Hematopoietic multipotent progenitor cell treated with erythropoietin and hydrocortisone succinate and interleukin-3 and kit ligand, for 4 days (in vitro differentiated cells): Measurements from ENCODE around the gene RNF223.
A peak's percentile ranks its signal among the peaks of the same experiment; 100 is the strongest.
"Not testable (repeated sequence)": the region's sequence is repeated elsewhere in the genome, so short reads cannot be mapped to it uniquely, and the experiment has no call there.

Source experiments
- DNase-seq: peaks from one replicate; pipeline ENCODE4 v3.0.0-alpha.2; 2015

The RNF223 gene

DNA sequence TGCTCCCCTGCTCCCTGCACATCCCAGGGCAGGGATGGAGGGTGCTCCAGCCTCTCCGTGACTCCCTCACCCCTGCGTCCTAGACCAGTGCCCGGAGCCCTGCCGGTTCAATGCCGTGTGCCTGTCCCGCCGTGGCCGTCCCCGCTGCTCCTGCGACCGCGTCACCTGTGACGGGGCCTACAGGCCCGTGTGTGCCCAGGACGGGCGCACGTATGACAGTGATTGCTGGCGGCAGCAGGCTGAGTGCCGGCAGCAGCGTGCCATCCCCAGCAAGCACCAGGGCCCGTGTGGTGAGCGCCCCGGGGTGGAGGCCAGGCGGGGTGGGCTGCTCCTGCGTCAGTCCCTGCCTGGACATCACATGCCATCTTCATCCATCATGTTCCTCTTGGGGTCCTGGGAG is 32.2 kb downstream of the RNF223 start:
- DNase-seq: no peak

DNA sequence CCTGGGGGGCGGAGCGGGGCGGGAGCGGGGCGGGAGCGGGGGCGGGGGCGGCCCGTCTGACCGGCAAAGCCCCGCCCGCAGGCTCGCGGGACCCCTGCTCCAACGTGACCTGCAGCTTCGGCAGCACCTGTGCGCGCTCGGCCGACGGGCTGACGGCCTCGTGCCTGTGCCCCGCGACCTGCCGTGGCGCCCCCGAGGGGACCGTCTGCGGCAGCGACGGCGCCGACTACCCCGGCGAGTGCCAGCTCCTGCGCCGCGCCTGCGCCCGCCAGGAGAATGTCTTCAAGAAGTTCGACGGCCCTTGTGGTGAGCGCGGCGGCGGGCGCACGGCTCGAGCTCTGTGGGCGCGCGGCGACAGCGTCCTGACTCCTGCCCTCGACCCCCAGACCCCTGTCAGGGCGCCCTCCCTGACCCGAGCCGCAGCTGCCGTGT is 33.0 kb downstream of the RNF223 start:
- DNase-seq: no peak

DNA sequence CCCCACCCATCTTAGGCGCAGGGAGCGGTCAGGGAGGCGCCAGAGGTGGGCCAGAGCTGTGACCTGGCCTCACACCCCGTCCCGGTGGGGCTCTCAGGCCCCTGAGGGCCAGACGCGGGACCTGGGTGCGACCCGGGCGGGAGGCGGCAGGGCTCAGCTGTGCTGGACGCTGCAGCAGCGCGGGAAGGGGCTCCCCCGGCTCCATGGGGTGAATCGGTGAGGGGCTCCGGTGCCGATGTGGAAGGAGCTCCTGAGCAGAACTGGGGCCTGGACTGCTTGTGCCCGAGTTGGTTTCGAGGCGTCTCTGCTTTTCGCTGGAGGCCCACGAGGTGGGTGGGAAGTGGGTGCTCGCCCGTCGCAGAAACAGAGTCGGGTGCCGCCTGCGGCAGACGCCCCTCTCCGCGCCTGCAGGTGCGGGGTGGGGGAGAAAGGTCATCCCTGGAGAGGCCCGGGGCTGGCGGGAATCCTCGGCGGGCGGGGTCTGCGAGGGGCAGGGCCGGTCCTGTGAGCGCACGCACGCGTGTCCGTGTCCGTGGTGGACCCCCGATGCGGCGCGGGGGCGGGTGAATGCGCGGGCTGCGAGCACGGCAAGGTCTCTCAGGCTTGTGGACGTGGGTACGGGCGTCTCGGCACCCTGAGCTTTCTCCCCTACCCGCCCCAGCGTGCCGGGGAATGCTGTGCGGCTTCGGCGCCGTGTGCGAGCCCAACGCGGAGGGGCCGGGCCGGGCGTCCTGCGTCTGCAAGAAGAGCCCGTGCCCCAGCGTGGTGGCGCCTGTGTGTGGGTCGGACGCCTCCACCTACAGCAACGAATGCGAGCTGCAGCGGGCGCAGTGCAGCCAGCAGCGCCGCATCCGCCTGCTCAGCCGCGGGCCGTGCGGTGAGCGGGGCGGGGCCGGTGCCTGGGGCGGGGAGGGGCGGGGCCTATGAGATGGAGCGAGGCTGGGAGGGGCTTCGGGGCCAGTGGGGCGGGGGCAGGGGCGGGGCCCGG is 33.8 kb downstream of the RNF223 start:
- peak; percentile 87 for DNase-seq

DNA sequence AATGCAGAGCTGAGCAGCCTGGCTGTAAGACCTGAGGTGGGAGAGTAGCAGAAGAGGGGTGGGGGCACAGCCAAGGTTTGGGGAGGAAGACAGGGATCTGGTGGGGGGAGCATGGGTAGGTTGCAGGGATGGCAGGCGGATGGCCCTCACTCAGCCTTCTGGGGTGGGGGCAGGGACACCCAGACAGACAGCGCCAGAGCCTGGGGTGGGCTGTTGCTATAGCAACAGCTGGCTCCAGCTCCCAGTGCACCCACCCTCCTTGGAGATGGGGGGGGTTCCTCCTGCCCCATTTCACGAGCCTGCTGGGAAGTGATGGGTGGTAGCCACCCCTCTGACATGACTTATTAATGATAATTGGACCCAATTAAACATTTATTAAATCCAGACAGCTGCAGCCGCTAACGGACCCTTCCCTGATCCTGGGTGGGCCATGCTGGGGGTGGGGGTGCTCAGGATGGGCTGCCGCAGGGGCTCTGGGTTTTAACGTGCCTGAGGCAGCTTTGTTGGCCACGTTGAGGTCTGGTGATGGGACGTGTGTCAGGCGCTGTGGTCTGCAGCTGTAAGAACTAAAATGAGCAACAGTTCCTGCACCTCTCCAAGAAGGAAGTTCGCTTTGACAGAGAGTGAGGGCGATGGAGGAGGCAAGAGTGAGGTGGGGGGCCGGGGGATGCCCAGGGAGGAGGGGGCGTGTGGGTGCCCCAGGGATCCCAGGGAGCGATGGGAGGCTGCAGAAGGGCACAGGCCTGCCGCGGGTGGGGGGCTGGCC is 34.8 kb downstream of the RNF223 start:
- DNase-seq: peak; percentile 49

DNA sequence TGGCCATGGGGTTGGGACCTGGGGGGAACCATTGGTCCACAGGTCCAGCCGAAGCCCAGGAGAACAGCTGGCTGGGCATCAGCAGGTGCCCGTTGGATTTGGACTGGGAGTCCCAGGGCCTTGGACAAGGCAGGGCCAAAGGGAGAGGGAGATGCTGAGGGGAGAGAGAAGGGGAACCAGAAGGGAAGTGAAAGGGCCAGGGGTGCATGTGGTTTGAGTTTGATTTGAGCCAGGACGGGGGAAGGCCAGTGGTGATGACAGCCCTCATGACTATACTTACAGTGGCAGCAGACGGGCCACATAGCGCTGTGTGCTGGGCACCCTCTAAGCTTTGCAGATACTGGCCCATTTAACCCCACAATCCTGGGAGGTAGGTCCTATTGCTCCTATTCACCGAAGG is 35.4 kb downstream of the RNF223 start:
- DNase-seq: peak; percentile 43

DNA sequence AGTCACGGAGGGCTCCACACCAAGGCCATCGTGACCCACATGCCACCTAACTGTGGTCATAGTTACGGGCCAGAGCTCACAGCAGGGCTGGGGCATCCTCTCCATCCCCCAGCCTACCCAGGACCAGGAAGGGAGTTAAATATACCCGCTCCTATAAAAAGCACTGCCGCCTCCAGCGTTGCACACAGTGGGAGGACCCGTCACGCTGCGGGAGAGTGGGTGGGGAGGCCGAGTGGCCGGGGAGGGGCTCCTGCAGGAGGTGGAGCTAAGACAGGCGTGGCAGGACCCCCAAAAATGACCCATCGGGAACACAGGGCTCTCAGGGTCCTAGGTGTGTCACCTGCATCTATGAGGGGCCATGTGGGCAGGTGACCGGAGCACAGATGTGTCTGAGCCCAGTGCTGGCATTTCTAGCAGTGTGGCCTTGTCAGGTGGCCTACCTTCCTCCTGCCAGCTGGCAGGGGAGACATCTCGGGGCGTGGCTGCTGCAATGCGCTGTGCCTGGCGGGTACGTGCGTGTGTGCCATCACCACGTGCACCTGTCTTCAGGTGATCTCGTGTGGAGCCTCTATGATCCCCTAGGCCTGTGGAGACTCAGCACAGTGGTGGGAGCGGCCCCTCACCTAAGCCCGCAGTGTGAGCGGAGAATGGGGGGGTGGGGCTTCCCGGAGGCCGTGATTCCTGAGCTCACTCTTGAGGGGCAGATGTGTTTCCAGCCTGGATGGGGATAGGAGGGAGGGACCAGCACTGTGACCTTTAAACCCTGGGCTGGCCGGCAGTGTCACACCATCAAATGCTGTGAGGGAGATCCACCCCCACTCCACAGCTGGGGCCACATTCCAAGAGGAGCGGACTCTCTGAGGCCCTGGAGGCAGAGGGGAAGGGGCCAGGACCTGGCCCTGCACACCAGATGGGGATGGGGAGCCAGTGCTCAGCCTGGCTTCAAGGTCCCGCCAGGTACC is 36.5 kb downstream of the RNF223 start:
- no peak for DNase-seq

DNA sequence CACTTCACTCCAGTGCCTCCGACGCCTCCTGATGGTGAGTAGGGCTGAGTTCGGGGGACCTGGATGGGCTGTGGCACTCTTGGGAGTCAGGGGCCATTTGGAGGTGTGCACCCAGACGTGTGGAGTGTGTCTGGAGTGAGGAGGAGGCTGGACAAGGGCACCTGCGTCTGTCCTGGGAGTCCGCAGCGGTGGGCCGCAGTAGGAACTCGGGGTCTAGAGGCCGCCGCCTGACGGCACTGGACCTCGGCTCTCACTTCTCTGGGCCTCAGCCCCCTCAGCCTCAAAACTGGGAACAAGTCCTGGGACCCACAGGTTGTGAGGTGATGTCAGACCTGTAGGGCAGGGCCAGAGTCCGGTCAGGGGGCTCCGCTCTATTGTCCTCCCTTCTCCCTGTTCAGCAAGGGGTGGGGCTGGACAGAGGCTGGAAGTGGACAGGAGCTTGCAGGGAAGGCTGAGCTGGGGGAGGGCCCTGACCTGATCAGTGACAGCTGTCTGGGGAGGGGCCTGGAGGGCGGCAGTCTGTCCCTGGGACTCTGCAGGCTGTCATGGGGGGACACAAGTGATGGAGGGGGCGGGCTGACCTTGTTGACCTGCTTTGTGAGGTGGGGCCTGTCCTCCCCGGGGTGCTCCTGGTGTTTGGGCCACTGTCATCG is 38.7 kb downstream of the RNF223 start:
- DNase-seq: peak; percentile 31

DNA sequence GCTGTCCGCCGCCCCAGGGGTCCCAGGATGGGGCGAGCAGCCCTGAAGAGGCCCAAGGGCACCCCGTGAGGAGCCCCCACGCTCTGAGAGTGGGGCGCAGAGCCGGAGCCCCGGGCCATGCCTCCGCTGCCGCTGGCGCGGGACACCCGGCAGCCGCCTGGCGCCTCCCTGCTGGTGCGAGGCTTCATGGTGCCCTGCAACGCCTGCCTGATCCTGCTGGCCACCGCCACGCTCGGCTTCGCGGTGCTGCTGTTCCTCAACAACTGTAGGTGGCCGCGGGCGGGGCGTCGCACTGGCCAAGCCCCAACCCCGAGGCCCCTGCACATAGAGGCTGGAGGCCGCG is 39.7 kb downstream of the RNF223 start:
- DNase-seq: peak; percentile 47

DNA sequence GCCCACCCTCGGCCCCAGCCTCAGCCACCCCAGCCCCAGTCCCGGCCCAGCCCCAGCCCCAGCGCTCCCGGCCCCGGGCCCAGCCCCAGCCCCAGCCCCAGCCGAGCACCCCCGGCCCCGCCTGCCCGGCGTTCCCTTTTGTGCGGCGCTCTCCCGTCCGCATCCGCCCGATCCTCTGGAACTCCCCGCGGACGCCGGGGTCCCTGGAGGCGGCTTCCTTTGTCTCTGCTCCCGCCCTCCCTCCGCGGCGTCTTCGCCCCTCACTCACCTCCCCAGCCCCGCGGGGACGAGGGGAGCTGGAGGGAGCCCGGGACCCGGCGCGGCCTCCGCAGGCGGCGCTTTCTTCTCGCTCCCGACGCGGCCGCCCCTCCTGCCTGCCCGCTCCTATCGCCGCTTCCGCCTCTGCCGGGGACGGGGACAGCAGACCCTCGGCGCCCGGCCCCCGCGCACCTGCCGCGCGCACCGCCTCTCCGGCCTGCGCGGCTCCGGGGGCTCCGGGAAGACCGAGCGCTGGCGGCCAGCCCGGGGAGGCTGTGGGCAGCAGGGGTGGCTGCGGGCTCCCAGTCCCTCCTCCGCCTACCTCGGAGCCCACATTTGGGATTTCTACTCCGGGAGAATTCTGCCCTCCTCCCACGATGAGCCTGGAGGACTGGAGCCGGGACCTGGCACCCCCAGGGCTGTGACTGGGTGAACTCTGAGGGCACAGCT is 40.2 kb downstream of the RNF223 start:
- DNase-seq: no peak

DNA sequence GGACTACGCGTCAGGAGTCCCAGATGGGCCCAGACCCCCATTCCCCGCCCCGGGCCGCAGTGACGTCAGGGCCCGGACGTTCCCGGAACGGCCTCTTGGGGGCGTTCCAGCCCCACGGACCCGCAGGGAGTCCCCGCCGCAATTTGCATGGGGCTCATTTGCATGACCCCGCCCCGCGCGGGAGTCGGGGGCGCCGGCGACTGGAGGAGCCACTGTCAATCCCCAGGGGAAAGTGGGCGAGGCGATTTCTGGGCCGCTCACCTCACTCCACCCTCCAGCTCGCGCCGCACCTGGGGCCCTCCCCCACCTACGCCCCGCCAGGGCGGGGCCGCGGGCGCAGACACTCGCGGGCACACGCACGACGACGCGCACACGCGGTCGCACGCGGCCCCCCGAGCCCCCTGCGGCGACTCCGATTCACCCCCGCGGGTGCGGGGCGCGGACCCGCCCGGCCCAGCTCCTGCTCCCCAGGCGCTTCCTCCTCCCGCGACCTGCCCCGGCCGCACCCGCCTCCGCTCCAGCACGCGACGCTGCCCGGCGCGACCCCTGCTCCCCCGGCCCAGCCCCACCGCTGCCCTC is 41.0 kb downstream of the RNF223 start:
- peak; percentile 93 for DNase-seq

DNA sequence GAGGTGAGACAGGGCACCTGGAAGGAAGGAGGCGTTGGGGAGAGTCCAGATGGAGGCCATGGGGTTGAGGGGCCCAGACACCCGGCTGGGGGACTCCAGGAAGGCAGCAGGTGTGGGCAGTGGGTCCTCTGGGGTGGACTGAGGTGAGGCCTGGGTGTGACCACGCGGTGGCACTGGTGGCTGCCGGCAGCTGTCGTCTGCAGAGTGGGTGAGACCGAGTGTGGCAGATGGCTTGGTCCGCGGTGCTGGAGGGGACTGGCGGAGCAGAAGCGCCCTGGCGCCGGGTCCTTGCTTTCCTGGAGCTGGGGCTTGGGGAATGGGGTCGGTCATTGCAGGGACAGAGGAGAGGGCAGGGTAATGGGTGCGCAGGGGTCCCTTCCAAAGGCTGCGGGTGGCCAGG is 41.7 kb downstream of the RNF223 start:
- peak; percentile 55 for DNase-seq

DNA sequence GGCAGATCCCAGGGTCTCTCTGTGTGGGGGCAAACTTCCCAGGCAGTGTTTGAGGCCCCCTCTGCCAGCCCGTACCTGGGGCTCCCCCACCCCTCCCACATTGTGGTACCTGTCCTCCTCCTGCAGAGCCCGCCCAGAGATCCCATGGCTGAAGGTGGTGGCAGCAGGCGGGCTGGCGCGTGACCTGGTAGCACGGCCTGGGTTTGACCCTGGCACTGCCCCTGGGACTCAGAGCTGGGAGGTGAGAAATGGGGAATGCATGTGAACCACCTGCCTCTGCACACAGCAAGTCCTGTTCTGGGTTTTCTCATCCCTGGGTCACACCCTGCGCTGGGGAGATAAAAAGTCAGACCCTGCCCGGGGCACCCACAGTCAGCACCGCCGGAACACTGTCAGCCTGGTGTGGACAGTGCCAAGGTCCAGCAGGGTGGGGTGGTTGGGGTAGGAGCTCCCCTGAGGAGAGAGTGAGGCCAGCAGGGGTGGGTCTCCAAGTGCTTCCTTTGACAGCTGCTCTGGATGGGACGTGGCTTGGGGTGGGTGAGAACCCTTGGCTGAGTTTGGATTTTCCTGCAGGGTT is 42.4 kb downstream of the RNF223 start:
- DNase-seq: no peak

DNA sequence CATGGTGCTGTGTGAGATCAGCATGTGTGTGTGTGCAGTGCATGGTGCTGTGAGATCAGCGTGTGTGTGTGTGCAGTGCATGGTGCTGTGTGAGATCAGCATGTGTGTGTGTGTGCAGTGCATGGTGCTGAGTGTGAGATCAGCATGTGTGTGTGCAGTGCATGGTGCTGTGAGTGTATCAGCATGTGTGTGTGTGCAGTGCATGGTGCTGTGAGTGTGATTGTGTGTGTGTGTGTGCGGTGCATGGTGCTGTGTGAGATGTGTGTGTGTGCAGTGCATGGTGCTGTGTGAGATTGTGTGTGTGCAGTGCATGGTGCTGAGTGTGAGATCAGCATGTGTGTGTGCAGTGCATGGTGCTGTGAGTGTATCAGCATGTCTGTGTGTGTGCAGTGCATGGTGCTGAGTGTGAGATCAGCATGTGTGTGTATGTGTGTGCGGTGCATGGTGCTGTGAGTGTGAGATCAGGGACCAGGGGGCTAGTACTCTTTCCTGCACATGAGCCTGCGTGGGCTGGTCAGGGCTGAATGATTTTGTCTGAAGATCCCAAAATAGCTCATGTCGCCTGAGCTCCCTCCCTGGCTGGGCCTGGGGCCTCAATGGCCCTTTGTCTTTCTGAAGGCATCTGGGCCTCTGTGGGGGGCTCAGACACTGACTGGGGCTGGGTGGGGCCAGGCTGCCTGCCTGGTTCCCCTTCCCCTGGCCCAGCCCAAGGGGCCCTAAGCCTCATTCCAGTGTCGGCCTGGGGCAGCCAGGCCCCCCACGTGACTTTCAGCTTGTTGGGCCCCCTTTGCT is 43.0 kb downstream of the RNF223 start:
- not testable (repeated sequence) for DNase-seq

DNA sequence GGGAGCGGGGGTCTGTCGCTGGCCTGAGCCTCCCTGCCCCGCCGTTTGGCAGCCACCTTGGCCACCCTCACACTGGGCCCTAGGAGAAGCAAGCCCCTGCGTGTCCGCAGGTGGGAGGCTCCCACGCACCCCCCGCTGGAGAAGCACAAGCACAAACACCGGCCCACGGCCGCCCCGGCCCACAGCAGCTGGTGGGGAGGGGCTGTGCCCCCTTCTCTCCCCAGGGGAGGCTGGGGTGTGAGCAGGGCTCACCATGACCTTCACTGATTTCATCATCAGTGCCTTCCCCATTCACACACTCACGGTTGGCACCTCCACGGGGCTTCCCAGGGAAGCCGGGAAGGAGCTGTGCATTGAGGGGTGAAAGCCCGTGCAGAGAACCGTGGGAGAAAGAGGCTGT is 46.3 kb downstream of the RNF223 start:
- no peak for DNase-seq

DNA sequence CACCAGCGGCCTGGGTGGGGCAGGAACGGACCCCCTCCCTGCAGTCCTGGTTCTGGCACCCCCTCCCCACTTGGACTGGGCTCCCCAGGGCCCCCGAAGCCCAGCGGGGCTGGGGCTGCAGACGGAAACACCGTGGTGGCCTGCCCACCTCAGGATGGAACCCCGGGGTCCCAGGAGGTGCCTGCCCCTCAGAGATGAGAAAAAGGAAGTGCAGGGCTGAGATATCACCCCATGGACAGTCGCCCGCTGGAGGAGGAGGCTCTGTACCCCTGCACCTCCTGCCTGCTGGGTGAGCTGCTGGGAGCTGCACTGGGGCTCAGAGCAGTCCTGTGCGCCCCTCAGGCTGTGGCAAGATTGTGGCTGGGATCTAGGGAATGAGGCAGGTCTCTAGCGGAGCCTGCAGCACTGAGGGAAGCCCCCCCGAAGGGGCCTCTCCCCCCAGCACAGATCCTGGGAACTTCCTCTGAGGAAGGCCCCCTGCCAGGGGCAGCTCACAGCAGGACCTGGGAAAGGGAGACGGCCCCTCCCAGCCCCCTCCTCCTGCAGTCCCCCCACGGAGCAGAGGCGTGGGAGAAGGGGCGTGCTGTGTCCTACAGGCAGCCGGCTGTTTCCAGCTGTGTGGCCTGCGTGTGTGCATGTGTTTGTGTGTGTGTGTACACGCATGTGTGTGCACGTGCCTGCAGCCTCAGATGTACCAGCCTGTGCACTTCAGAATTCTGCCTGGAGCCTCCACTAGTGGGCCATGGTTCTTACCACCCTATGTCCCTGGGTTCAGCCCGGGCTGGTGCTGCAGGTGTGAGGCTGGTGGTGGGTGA is 47.3 kb downstream of the RNF223 start:
- peak; percentile 32 for DNase-seq

DNA sequence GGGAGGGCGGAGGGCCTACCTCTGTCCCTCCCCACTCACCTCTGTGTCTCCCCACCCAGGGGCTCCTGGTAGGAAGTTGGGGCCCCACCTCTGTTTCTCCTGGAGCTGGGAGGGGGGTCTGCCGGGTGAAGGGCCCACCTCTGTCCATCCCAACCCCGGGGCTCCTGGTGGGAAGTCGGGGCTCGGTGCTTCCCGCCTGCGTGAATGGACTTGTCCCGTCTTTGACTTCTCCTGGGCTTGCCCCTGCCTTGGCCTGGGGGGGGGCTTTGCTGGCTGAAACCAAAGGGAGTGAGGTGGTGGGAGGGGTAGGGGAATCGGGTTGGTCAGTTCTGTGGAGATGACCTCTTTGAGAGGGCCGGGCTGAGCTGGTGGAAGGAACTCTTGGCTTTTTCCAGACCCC is 48.4 kb downstream of the RNF223 start:
- no peak for DNase-seq

DNA sequence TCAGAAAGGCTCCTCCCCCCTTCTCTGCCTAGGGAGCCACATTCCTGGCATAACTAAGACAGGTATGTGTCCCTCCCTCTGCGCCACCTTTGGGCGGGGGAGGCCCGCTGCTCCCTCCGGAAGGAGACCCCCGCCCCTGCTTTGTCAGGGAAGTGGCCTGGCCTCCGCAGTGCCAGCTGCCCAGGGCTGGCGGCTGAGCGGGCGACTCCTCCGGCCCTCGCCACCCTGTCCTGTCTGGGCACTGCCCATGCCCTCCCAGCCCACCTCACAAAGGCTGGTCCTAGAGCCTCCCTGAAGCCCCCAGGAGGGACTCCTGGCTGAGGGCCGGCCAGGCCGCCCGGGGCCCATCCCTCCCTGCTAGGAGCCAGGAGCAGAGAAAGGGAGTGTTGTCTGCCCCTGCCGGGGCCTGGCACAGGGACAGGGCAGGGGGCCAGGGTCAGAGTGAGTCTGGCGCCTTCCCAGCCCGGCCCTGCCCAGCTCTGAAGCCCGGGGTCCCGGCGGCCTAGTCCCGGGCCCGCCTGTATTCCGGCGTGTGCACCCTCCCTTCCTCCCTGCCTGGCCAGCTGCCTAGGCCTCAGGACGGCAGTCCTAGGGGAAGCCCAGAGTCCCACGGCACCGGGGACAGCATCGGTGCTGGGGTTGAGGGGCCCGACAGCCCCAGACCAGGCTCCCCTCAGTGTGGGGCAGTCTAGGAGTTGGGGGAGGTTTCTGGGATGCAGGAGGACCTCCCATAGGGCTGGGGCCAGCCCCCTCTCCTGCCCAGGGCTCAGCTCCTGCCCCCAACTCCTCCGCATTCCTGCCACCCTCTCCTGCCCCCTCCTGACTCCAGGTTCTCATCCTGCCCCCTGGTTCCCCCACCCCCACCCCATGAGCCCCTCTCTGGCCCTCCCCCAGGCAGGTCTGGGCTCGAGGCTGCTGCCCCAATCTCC is 49.1 kb downstream of the RNF223 start:
- no peak for DNase-seq
